OCI-LY3 (cell line): ENCODE results near the gene RPRM.

Experiments
- H2AFZ ChIP-seq: fragments of 200-600, 300-600 bp; shearing (Covaris generic); 2 replicates; pipeline ENCODE4 v1.6.0; 2014; ENCODE audit warnings: antibody characterized with exemption, low read depth, low read length
- H3K27ac ChIP-seq: fragments of 200-600, 300-600 bp; sonication (generic); 2 replicates; pipeline ENCODE4 v1.5.1; 2014; ENCODE audit warnings: mild to moderate bottlenecking, low read length, moderate library complexity, mixed read lengths
- H3K27me3 ChIP-seq: fragments of 200-600, 300-600 bp; sonication (generic); 2 replicates; pipeline ENCODE4 v1.6.1; 2014; ENCODE audit warnings: low read depth, low read length, mixed read lengths
- H3K36me3 ChIP-seq: fragments of 200-600, 300-600 bp; sonication (generic); replicated peaks from 2 replicates; pipeline ENCODE3; 2014; ENCODE audit warnings: low read depth, low read length, mixed read lengths
- H3K4me1 ChIP-seq: fragments of 300-600, 200-600 bp; sonication (generic); 2 replicates; pipeline ENCODE4 v1.6.1; 2014; ENCODE audit warnings: low read length, mixed read lengths
- H3K4me2 ChIP-seq: fragments of 200-600, 300-600 bp; sonication (generic); 2 replicates; pipeline ENCODE4 v1.6.1; 2014; ENCODE audit warnings: low read length, mixed read lengths
- H3K4me3 ChIP-seq: fragments of 300-600, 200-600 bp; sonication (generic); 2 replicates; pipeline ENCODE4 v1.5.1; 2014; ENCODE audit warnings: antibody characterized with exemption, mild to moderate bottlenecking, low read length, moderate library complexity
- H3K79me2 ChIP-seq: fragments of 300-600, 200-600 bp; shearing (Covaris generic); 2 replicates; pipeline ENCODE4 v1.6.1; 2014; ENCODE audit warnings: mild to moderate bottlenecking, low read length, mixed read lengths
- H3K9ac ChIP-seq: fragments of 300-600, 200-600 bp; shearing (Covaris generic); 2 replicates; pipeline ENCODE4 v1.6.0; 2014; ENCODE audit warnings: mild to moderate bottlenecking, low read length, moderate library complexity
- H3K9me3 ChIP-seq: fragments of 200-600, 300-600 bp; shearing (Covaris generic); 2 replicates; pipeline ENCODE4 v1.6.1; 2014; ENCODE audit warnings: low read length, mixed read lengths; ENCODE audit not compliant: insufficient read depth
- H4K20me1 ChIP-seq: fragments of 200-600, 300-600 bp; sonication (generic); 2 replicates; pipeline ENCODE4 v1.6.1; 2016; ENCODE audit warnings: low read length, mixed read lengths; ENCODE audit not compliant: insufficient read depth
- CTCF ChIP-seq: fragments of 200-600, 300-600 bp; sonication (generic); IDR thresholded peaks from 2 replicates; pipeline ENCODE4 v1.5.1; 2014; ENCODE audit warnings: antibody characterized with exemption, low read length, low read depth
- EZH2phosphoT487 ChIP-seq: fragments of 200-600 bp; shearing (Covaris generic); IDR thresholded peaks from 2 replicates; pipeline ENCODE4 v1.6.1; 2018; ENCODE audit warnings: antibody characterized with exemption, mixed run types, low read depth

Gene RPRM

GRCh38 chr2:153431114-153431513 is 47.4 kb downstream of the RPRM start:
- Histone ChIP-seq H3K36me3 (no peaks in the 10 kb centered on the region), H3K4me3 (no peak overlapping the region), H3K9me3 (no peaks in the 10 kb centered on the region), H3K4me2 (no peak overlapping the region), H3K27ac (no peak overlapping the region), H3K4me1 (peaks cover 10% of the 10 kb centered on the region), H2AFZ (no peak overlapping the region), H3K9ac (no peak overlapping the region), H3K27me3 (no peaks in the 10 kb centered on the region), H4K20me1 (no peaks in the 10 kb centered on the region), H3K79me2 (no peaks in the 10 kb centered on the region)
- no peak for TF ChIP-seq CTCF
- no peak for TF ChIP-seq EZH2phosphoT487
